ENCODE measurements around the gene FITM1. TPM values are rescaled to one million over a fixed set of nuclear protein-coding genes. Genes with fewer than 3 reads are reported as not detected.

Gene FITM1
- polyA plus RNA-seq, 1 donor (not counting 4 experiments of a cell fraction or from before 2014, with no cell fraction given): not detected

- H3K27me3 ChIP-seq (ENCODE audit: control insufficient read depth, extremely low read depth, insufficient read depth, low read length): no peaks in the 10 kb centered on the region
- H3K27ac ChIP-seq (ENCODE audit: control insufficient read depth, insufficient read depth, low read length): no peak overlapping the region
- no peaks in the 10 kb centered on the region for H3K9me1 ChIP-seq (ENCODE audit: control insufficient read depth, extremely low read depth, insufficient read depth, low read length)
- FAIRE-seq (no peak), DNase-seq (ENCODE audit: low read depth, low spot score) (no peak)
- H3K36me3 ChIP-seq (ENCODE audit: control insufficient read depth in 2 of 2, extremely low read depth in 1 of 2, insufficient read depth in 2 of 2, low read length in 2 of 2): peaks cover 5 to 8% of the 10 kb centered on the region in 2 experiments
- TF ChIP-seq, protein P1, sequence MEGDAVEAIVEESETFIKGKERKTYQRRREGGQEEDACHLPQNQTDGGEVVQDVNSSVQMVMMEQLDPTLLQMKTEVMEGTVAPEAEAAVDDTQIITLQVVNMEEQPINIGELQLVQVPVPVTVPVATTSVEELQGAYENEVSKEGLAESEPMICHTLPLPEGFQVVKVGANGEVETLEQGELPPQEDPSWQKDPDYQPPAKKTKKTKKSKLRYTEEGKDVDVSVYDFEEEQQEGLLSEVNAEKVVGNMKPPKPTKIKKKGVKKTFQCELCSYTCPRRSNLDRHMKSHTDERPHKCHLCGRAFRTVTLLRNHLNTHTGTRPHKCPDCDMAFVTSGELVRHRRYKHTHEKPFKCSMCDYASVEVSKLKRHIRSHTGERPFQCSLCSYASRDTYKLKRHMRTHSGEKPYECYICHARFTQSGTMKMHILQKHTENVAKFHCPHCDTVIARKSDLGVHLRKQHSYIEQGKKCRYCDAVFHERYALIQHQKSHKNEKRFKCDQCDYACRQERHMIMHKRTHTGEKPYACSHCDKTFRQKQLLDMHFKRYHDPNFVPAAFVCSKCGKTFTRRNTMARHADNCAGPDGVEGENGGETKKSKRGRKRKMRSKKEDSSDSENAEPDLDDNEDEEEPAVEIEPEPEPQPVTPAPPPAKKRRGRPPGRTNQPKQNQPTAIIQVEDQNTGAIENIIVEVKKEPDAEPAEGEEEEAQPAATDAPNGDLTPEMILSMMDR (optimal IDR thresholded peaks at IDR 0.05 in 1 of 3, IDR thresholded peaks at IDR 0.05 in 1 of 3, conservative IDR thresholded peaks at IDR 0.05 in 1 of 3; ENCODE audit: extremely low read depth in 1 of 3, insufficient read depth in 2 of 3, low read length in 3 of 3): no peak
- TF ChIP-seq EZH2 (IDR thresholded peaks at IDR 0.05; ENCODE audit: low read length): no peak
- no peak overlapping the region for H3K4me3 ChIP-seq (ENCODE audit: control insufficient read depth in 2 of 3, extremely low read depth in 1 of 3, insufficient read depth in 2 of 3, low read depth in 1 of 3, low read length in 3 of 3)
- no peaks in the 10 kb centered on the region for H4K20me1 ChIP-seq (ENCODE audit: control insufficient read depth, extremely low read depth, insufficient read depth, low read length)
- no peak overlapping the region for H3K9ac ChIP-seq (ENCODE audit: control insufficient read depth, extremely low read depth, insufficient read depth, low read length)
- dilution Hi-C loops (cut with MboI; ENCODE audit: extremely low pct_ligation_motif_present, low sequenced_read_pairs): no loop called here
- no peak overlapping the region for H3K4me2 ChIP-seq (ENCODE audit: control insufficient read depth, extremely low read depth, insufficient read depth, low read depth, low read length)
- no peaks in the 10 kb centered on the region for H3K9me3 ChIP-seq (ENCODE audit: control insufficient read depth, low read depth, low read length)
- no peak overlapping the region for H2AFZ ChIP-seq (ENCODE audit: control insufficient read depth, low read length)
- H3K79me2 ChIP-seq (ENCODE audit: control insufficient read depth, insufficient read depth, low read length): no peaks in the 10 kb centered on the region
- H3K4me1 ChIP-seq (ENCODE audit: control insufficient read depth, extremely low read depth, insufficient read depth, low read length): peaks cover 11% of the 10 kb centered on the region
Observed at GRCh38 chr14:24106672-24107271, 23.7 kb upstream of the FITM1 start.

GRCh38 chr14:24108336-24108874 is 22.1 kb upstream of the FITM1 start:
- no peak overlapping the region for H3K4me2 ChIP-seq (ENCODE audit: control insufficient read depth, extremely low read depth, insufficient read depth, low read depth, low read length)
- dilution Hi-C loops (cut with MboI; ENCODE audit: extremely low pct_ligation_motif_present, low sequenced_read_pairs): no loop called here
- no peaks in the 10 kb centered on the region for H3K27me3 ChIP-seq (ENCODE audit: control insufficient read depth, extremely low read depth, insufficient read depth, low read length)
- H3K9me1 ChIP-seq (ENCODE audit: control insufficient read depth, extremely low read depth, insufficient read depth, low read length): no peaks in the 10 kb centered on the region
- DNase-seq (ENCODE audit: low read depth, low spot score) (no peak), FAIRE-seq (no peak)
- peaks cover 0 to 7% of the 10 kb centered on the region in 2 experiments for H3K36me3 ChIP-seq (ENCODE audit: control insufficient read depth in 2 of 2, extremely low read depth in 1 of 2, insufficient read depth in 2 of 2, low read length in 2 of 2)
- no peak overlapping the region for H3K4me3 ChIP-seq (ENCODE audit: control insufficient read depth in 2 of 3, extremely low read depth in 1 of 3, insufficient read depth in 2 of 3, low read depth in 1 of 3, low read length in 3 of 3)
- H3K27ac ChIP-seq (ENCODE audit: control insufficient read depth, insufficient read depth, low read length): no peak overlapping the region
- peaks cover 14% of the 10 kb centered on the region for H3K4me1 ChIP-seq (ENCODE audit: control insufficient read depth, extremely low read depth, insufficient read depth, low read length)
- H3K9ac ChIP-seq (ENCODE audit: control insufficient read depth, extremely low read depth, insufficient read depth, low read length): no peak overlapping the region
- H3K79me2 ChIP-seq (ENCODE audit: control insufficient read depth, insufficient read depth, low read length): no peaks in the 10 kb centered on the region
- no peaks in the 10 kb centered on the region for H4K20me1 ChIP-seq (ENCODE audit: control insufficient read depth, extremely low read depth, insufficient read depth, low read length)
- peak overlapping the region; percentile 48 for H2AFZ ChIP-seq (ENCODE audit: control insufficient read depth, low read length)
- TF ChIP-seq, protein P1 (optimal IDR thresholded peaks at IDR 0.05 in 1 of 3, IDR thresholded peaks at IDR 0.05 in 1 of 3, conservative IDR thresholded peaks at IDR 0.05 in 1 of 3; ENCODE audit: extremely low read depth in 1 of 3, insufficient read depth in 2 of 3, low read length in 3 of 3): no peak
- no peak for TF ChIP-seq EZH2 (IDR thresholded peaks at IDR 0.05; ENCODE audit: low read length)
- H3K9me3 ChIP-seq (ENCODE audit: control insufficient read depth, low read depth, low read length): no peaks in the 10 kb centered on the region
